Mesothelial cell of epicardium (in vitro differentiated cells): ENCODE measurements around the gene CDC45. TPM values are rescaled to one million over a fixed set of nuclear protein-coding genes. Genes with fewer than 3 reads are reported as not detected.

Experiments
- DNase-seq, 2 experiments: peaks; one replicate each; pipeline ENCODE4 v3.0.0; 2021; ENCODE audit warnings: low spot score in 2 of 2; ENCODE audit not compliant: unreplicated experiment in 2 of 2
- H3K27ac Mint-ChIP-seq: 2 replicates; pipeline ENCODE4 v1.8.0; 2021; ENCODE audit warnings: mixed read lengths
- H3K27me3 Mint-ChIP-seq: 2 replicates; pipeline ENCODE4 v1.8.0; 2021; ENCODE audit warnings: low read depth, mixed read lengths
- H3K36me3 Mint-ChIP-seq: 2 replicates; pipeline ENCODE4 v1.8.0; 2021; ENCODE audit warnings: mixed read lengths
- H3K4me1 Mint-ChIP-seq: 2 replicates; pipeline ENCODE4 v1.8.0; 2021; ENCODE audit warnings: mixed read lengths
- H3K4me3 Mint-ChIP-seq: 2 replicates; pipeline ENCODE4 v1.8.0; 2021; ENCODE audit warnings: mild to moderate bottlenecking, moderate library complexity, mixed read lengths
- H3K9me3 Mint-ChIP-seq: 2 replicates; pipeline ENCODE4 v1.8.0; 2021; ENCODE audit warnings: mixed read lengths
- total RNA-seq: library from RNA; stranded (reverse); gene quantifications from 3 replicates; pipeline ENCODE4 v1.2.1, GENCODE V29; 2021
- TF ChIP-seq, protein P1 (sequence below): fragments of 200-600 bp; sonication (generic); IDR thresholded peaks from one replicate; pipeline ENCODE4 v1.5.0; 2021; ENCODE audit warnings: antibody characterized with exemption; ENCODE audit not compliant: unreplicated experiment

Gene CDC45, protein sequence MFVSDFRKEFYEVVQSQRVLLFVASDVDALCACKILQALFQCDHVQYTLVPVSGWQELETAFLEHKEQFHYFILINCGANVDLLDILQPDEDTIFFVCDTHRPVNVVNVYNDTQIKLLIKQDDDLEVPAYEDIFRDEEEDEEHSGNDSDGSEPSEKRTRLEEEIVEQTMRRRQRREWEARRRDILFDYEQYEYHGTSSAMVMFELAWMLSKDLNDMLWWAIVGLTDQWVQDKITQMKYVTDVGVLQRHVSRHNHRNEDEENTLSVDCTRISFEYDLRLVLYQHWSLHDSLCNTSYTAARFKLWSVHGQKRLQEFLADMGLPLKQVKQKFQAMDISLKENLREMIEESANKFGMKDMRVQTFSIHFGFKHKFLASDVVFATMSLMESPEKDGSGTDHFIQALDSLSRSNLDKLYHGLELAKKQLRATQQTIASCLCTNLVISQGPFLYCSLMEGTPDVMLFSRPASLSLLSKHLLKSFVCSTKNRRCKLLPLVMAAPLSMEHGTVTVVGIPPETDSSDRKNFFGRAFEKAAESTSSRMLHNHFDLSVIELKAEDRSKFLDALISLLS
- 12.2 to 15.3 TPM (median 12.5 TPM) in 3 replicates for total RNA-seq

DNA sequence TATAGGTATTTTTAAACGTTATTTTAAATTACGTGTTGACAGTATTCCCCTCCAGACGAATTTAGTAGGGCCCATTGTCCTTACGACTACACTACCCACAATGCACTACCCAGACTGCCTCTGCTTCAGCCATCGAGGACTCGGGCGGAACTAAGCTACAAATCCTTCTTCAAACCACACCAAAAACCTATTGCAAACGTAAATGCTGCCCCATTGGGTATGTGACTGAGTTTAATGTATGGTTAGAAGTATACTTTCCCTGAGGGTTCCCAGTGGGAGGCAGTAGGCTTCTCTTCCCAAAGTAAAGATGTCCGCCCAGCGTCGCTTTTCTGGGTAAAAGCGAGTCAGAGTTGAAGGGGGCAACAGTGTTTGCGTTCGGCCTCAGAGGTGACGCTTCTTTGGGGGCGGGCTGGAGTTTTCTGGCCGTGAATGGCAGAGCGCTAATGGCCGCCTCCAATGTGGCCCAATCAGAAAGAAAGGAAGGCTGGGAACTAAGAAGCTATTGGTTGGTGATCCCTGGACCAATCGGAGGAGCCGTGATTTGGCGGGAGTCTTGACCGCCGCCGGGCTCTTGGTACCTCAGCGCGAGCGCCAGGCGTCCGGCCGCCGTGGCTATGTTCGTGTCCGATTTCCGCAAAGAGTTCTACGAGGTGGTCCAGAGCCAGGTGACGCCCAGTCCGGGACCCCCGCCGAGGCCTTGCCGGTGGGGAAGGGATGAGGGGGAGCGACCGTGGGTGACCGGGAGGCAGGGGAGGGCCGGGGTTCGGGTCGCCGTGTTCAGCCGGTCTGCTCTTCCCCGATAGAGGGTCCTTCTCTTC lies at the start of gene CDC45:
TSS of gene CDC45 (plus strand) at position 566 of the 818 bp plus-strand sequence. CDS start at position 615, 49 bp downstream.
- TF ChIP-seq, protein P1, sequence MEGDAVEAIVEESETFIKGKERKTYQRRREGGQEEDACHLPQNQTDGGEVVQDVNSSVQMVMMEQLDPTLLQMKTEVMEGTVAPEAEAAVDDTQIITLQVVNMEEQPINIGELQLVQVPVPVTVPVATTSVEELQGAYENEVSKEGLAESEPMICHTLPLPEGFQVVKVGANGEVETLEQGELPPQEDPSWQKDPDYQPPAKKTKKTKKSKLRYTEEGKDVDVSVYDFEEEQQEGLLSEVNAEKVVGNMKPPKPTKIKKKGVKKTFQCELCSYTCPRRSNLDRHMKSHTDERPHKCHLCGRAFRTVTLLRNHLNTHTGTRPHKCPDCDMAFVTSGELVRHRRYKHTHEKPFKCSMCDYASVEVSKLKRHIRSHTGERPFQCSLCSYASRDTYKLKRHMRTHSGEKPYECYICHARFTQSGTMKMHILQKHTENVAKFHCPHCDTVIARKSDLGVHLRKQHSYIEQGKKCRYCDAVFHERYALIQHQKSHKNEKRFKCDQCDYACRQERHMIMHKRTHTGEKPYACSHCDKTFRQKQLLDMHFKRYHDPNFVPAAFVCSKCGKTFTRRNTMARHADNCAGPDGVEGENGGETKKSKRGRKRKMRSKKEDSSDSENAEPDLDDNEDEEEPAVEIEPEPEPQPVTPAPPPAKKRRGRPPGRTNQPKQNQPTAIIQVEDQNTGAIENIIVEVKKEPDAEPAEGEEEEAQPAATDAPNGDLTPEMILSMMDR, result no peak
- peak; percentile 77 to 91 for DNase-seq
- H3K4me3 Mint-ChIP-seq, result peak within 1 kb of the TSS; percentile 97
- no peaks in the 10 kb centered on the region for H3K36me3 Mint-ChIP-seq
- peak within 1 kb of the TSS; percentile 99 for H3K27ac Mint-ChIP-seq
- H3K9me3 Mint-ChIP-seq, result no peaks in the 10 kb centered on the region
- H3K4me1 Mint-ChIP-seq, result peaks cover 28% of the 10 kb centered on the region
- H3K27me3 Mint-ChIP-seq, result no peaks in the 10 kb centered on the region

DNA sequence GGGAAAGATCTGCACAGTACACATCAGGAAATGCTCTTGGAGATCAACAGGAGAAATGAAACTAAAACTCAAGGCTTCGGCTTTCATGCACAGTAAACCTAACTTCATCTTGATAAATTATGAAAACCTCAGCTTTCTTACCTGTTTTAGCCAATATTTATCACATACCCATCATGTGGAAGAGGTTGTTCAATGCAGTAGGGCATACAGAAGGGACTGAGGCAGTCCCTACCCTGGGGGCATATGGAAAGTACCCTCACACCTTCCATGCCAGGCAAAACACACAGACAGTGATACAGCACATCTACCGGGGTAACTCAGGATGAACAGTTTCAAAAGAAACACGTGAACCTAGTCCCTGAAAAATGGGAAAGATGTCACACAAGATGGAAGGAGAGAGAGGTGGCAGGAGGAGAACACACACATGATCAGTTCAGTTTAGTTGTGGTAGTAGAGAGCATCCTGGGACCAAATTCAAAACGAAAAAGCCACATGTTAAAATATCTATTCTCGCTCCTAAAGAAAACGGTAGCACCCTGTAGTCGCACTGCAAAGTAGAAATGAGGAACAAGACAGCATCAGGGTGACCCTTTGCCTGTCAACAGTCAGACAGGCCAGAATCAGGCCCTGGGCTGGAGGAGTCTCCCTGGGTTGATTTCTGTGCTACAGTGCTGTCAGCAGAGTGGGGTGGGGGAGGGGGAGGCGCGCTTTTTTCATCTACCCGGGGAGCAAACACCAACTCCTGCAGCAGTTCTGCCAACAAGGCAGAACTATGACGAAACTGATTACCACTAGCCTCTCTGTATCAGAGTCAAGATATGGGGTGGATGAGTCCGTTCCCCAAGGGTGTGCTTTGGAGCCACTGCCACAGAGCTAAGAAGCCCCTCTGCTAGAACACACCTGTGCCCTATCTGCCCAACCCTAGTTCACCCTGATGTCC lies 49.5 kb upstream of the CDC45 start:
- Mint-ChIP-seq H3K4me3 (peak overlapping the region; percentile 83), H3K27me3 (no peaks in the 10 kb centered on the region), H3K27ac (peak overlapping the region; percentile 86), H3K36me3 (peaks cover 6% of the 10 kb centered on the region), H3K4me1 (peaks cover 22% of the 10 kb centered on the region), H3K9me3 (no peaks in the 10 kb centered on the region)
- no peak for DNase-seq
- TF ChIP-seq, protein P1, result no peak

DNA sequence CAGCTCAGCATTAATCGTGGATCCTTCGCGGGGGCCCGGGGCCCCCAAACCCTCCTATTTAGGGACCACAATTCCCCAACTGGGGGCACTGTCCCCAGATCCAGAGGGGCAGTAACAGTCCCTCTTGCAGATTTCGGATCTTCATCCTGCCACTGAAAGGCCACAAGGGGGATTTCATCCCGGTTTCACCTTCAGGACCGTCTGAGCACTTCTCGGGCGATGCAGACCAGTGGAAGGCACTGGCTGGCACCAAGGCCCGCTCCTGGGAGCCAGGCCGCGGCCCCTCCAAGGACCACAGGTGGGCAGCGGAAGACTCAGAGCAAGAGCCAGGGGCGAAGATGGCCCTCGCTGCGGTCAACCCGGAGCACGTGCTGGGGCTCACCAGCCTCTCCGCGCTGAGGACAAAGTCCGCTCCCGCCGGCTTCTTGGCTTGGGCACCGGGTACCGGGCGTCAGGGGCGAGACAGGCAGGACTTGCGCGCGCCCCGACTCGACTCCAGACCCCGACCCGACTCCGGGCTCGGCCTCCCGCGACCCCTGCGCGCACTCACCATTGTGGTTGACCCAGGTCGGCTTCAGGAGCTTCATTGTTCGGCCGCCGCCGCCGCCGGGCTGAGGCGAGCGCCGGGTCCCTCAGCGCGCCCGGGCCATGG lies 48.7 kb upstream of the CDC45 start:
- Mint-ChIP-seq H3K4me1 (peaks cover 22% of the 10 kb centered on the region), H3K4me3 (peak overlapping the region; percentile 83), H3K27me3 (no peaks in the 10 kb centered on the region), H3K27ac (peak overlapping the region; percentile 86), H3K36me3 (peaks cover 12% of the 10 kb centered on the region), H3K9me3 (no peaks in the 10 kb centered on the region)
- peak in 1 of 2 experiments; percentile 47 for DNase-seq
- TF ChIP-seq, protein P1, result no peak

DNA sequence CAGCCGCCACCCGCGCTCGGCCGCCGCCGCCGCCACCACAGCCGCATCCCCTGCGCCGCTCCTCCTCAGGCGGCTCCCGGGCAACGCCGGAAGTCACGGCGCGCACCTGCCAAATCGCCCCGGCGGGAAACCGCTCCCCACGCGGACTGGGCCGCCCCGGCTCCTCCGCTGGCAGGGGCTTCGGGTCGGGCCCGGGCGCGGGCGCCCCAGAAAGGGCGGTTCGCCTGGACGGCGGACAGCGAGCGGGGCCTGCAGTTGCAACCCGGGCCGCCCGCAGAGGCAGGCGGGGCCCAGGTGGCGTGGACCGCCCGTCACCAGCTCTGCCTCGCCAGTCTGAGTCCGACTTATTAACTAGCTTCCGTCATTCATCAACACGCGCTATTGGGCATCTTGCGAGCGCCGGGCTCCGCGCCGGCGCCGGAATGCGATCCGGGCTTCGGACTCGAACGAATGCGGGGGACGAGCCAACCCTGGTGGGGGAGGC lies 48.0 kb upstream of the CDC45 start, which contains the start of gene HIRA:
TSS of gene HIRA (minus strand) at position 85 of the 484 bp plus-strand sequence. CDS start 257 bp downstream, outside the sequence.
- Mint-ChIP-seq H3K9me3 (no peaks in the 10 kb centered on the region), H3K4me1 (peaks cover 22% of the 10 kb centered on the region), H3K27ac (peak within 1 kb of the TSS; percentile 96), H3K4me3 (peak within 1 kb of the TSS; percentile 89), H3K36me3 (peaks cover 12% of the 10 kb centered on the region), H3K27me3 (no peaks in the 10 kb centered on the region)
- peak; percentile 76 to 90 for DNase-seq
- TF ChIP-seq, protein P1, result no peak
